GM19324 (cell line): ENCODE measurements around the gene VTI1B.
A peak's percentile ranks its signal among the peaks of the same experiment; 100 is the strongest.
"Not testable (repeated sequence)": the region's sequence is repeated elsewhere in the genome, so short reads cannot be mapped to it uniquely, and the experiment has no call there.

Experiments
- ATAC-seq: cut with Tn5 transposase; IDR thresholded peaks from one replicate; pipeline ENCODE4 v1.9.1; 2021; ENCODE audit warnings: mild to moderate bottlenecking, moderate library complexity; ENCODE audit not compliant: unreplicated experiment, low FRiP score

Gene VTI1B, protein sequence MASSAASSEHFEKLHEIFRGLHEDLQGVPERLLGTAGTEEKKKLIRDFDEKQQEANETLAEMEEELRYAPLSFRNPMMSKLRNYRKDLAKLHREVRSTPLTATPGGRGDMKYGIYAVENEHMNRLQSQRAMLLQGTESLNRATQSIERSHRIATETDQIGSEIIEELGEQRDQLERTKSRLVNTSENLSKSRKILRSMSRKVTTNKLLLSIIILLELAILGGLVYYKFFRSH

DNA sequence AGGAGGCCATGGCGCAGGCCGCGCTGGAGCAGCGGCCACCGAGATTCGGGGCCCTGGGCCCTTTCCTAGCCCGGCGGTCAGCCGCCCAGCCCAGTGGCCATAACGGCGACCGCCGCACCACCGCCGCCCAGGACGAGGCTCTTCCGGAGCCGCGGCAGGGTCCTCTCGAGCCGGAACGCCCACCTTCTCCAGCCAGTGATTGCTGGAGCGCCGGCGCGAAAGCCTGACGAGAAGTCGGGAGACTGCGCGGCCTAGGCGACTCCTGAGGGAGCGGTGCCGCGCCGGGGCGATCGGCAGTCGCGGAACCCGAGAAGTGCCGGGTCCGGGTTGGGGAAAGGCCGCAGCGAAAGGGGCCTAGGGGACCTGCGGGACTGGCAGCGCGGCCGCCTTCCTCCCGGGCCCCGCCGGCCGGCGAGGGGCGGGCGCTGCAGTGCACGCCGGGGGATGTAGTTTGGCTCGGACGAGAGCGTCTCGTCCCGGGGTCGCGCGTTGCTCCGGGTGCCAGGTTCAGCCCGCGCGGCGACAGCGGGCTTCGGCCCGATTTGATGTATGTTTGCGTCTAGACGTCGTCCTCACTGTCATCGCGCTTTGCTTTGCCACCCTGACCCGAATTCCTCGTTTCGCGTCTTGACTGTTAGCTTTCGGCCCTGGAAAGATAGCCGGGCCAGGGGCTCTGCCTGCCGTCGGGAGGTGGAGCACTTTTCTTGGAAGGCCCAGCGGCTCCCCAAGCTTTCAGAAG lies at the start of gene VTI1B:
Gene VTI1B, minus strand, starts transcription at position 153 of the 739 bp plus-strand sequence. Its CDS starts 143 bp downstream, at position 10.
- peak; percentile 94 for ATAC-seq

GRCh38 chr14:67722293-67722692 lies 47.9 kb upstream of the VTI1B start:
- ATAC-seq: no peak

DNA sequence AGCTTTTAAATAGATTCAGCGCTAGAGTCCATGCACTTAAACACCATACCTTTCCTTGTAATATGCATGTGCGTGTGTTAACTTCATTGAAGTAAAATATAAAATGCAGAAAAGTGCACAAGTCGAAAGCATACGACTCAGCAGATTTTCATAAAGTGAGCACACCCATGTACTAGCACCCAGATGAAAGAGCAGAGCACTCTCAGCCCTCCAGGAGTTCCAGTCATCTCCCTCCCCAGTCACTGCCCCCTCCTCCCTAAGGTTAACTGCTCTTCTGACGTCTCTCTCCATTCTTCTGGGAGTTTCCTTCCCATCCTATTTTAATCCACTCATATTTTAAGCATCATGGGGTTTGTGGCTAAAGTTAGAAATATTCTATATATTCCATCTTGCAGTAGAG lies 47.4 kb upstream of the VTI1B start:
- no peak for ATAC-seq

DNA sequence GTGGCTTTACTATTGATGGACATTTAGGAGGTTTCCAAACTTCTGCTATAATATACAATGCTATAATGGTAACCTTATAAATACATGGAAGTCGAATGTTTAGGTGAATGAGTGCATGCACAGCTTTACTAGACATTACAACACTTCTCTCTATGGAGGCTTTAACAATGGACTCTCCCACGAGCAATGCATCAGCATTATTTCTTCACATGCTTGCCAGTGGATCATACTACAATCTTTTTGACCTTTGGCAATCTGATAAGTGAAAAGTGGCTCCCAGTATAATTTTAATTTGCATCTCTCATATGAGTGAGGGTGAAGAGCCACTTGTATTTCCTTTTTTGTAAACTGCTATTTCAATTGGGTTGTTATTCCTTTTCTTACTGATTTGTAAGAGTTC lies 45.4 kb upstream of the VTI1B start:
- no peak for ATAC-seq

GRCh38 chr14:67719385-67719784 lies 45.0 kb upstream of the VTI1B start:
- not testable (repeated sequence) for ATAC-seq

- ATAC-seq: no peak
Observed at GRCh38 chr14:67718265-67718664, 43.8 kb upstream of the VTI1B start.

DNA sequence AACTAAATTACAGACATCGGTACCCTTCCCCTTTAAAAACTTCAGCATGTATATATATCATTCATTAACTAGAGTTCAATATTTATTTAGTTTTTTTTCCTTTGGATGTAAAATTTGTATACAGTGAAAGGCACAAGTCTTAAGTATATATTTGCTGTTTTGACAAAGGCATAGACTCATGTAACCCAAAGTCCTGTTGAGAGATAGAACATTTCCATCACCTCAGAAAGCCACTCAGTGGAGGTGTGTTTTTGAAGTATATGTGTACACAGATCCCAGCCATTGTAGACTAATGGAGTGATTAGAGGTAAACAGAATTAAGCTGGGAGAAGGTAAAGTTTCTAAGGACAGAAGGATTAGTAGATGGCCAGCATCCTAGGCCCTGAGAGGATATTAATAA lies 42.6 kb upstream of the VTI1B start:
- ATAC-seq: no peak

DNA sequence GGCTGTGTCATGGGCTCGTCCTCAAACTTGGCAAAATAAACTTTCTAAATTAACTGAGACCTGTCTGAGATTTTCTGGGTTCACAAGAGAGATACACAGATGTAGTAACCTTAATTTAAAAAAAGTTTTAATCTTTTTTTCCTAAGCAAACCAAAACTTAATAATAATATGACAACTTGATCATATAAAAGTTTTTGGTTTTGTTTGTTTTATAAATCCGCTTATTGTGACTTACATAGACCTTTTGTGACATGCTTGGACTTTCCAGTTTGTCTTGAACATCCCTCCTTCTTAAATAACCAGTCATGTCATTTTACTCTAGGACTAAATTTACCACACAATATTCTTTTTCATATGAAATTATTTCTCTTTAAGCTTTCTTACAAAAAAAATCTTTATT lies 35.8 kb upstream of the VTI1B start:
- no peak for ATAC-seq

DNA sequence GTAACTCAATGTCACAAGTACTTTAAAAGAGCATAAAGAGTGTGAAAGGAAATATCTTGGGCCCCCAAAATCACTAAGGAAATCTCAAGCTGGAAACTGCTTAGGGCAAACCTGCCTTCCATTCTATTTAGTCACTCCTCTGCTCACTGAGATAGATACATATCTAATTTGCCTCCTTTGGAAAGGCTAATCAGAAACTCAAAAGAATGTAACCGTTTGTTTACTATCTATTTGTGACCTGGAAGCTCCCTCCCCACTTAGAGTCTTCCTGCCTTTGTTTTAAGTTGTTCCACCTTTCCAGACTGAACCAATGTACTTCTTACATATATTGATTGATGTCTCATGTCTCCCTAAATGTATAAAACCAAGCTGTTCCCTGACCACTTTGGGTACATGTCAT lies 35.4 kb upstream of the VTI1B start:
- not testable (repeated sequence) for ATAC-seq

- ATAC-seq: not testable (repeated sequence)
Observed at GRCh38 chr14:67709346-67709745, 34.9 kb upstream of the VTI1B start.

GRCh38 chr14:67705211-67705610 lies 30.8 kb upstream of the VTI1B start:
- no peak for ATAC-seq

DNA sequence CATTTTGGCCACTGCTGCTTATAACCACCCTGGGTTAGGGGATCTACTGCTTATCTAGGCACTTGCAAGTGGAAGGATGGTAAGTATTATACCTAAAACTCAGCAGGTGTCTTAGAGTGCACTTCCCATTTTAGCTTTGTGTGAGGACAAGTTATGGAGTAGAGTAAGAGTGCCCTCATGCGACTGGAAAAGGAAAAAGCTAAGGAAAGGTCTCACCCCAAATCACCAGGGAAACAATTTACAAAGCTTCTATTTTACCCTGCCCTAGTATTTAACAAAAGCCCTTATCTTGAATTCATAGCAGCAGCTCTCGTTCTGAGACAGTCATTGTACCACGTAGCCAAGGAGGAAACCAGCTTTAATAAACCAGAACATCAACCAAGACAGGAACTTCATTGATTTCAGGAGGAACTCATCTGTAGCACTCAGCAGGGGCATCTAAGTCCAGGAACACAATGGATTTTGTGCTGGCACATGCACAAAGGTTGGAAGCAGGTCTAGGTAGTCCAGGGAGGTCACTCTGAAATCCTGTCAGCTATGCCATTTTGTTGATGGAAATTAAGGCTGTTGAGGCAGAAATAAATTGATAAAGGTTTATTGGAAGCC lies 30.2 kb upstream of the VTI1B start:
- ATAC-seq: no peak

DNA sequence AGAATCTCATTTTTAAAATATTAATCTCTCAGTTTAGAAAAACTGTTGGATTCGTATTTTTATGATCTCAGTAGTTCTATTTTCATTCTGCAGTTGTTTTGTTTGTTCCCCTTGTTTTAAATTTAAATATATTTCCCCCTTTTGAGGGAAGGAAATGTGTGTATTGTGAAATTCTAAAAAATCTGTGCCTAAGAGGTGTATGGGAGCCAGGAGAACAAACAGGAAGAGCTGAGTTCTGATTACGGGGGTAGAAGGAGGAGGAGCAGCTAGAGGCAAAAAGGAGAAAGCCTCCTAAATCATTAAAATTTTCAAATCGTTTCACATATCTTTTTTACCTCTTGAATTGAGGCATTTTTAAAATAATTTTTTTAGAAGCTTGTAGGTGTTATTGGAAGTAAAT lies 29.6 kb upstream of the VTI1B start:
- no peak for ATAC-seq

DNA sequence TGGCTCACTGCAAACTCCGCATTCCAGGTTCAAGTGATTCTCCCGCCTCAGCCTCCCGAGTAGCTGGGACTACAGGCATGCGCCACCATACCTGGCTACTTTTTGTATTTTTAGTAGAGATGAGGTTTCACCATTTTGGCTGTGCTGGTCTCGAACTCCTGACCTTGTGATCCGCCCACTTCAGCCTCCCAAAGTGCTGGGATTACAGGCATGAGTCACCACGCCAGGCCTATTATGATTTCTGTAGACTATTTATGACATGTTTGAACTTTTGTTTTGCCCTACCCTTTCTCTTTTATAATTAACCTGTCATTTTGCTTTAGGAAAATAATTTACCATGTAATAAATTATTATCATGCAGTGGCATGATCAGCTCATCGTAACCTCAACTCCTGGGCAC lies 27.1 kb upstream of the VTI1B start, which contains the start of gene RDH12:
Gene RDH12, plus strand, starts transcription at position 395 of the 400 bp plus-strand sequence. CDS start 20,757 bp downstream, outside the sequence.
- ATAC-seq: not testable (repeated sequence)

DNA sequence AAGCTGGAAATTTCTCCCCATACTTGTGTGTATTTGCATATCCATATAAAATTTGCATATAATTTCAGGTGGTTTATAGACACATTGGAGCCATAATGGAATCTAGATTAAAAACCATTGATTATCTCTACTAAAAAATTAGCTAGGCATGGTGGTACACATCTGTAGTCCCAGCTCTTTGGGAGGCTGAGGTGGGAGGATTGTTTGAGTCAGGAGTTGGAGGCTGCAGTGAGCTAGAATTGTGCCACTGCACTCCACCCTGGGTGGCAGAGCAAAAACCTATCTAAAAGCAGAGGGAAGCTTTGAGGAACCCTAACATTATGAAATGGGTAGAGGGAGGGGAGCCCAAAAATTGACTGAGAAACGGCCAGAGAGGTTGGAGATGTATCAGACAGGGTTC lies 23.7 kb upstream of the VTI1B start:
- ATAC-seq: no peak

DNA sequence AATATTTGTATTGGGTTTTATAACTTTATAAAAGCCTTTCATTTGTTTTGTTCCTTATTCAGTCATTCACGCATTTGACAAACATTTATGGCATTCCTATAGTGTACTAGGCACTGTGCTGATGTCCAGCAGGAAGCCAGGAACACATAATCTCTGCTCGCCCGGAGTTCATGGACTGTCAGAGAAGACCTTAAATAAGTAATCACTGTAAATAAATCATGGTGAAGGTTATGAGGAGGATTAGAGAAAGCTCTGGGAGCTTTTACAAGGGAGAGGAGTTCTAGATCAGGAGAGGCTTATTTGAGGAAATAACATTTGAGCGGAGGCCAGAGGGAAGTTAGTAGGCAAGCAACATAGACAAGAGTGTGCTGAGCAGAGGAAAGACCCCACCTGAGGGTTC lies 22.6 kb upstream of the VTI1B start:
- no peak for ATAC-seq

DNA sequence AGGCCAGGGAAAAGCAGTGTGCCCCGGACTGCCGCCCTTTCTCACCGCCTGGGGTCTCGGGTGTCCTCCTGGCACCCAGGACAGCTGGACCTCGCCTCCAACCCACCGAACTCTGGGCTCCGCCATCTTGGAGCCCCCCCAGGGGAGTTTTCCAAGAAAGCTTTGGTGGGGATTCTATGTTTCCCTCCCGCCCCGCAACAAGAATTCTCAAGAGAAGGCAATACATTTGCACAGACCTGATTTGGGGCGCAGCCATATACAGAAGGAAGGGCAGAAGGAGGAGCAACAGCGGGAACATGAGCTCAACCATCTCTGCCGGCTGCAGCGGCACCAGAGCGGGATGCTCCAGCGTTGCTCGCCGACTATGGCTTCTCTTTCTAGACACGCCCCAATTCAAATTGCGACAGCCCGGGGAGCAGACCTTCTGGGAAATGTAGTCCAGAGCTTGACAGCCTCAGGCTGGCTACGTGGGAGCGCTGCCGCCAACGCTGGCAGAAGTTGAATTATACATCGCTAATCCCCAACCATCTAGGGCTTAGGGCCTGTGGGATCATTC lies 21.0 kb upstream of the VTI1B start, which contains the start of gene RDH11:
Gene RDH11, minus strand, starts transcription at position 371 of the 556 bp plus-strand sequence. Its CDS starts 61 bp downstream, at position 310.
- ATAC-seq: peak; percentile 81

DNA sequence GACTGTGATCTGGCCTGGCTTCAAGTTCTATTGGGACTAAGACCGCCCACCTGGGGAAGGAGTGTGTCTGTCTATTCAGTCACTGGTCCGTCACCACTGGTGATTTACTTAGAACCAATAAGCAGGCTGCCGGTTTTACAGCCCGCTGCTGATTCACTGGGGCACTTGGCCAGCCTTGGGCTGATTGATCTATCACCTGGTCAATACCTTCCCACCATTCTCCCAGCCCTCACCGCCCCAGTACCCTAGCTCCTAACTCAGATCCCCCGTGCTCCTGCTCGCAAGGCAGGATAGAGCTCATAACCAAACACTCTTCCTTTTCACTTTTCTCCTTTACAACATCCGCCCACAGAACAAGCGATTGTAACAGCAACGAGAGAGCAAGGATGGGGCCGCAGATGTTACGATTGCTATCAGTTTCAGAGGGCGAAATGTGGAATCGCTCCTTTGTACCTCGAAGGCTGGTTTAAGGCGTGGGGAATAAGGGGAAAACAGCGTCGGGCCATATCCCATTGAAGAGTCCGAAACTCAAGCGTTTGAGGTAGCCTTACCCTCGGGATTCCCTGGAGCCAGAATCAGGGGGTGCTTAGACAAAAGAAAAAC lies 20.5 kb upstream of the VTI1B start:
- peak; percentile 79 for ATAC-seq

DNA sequence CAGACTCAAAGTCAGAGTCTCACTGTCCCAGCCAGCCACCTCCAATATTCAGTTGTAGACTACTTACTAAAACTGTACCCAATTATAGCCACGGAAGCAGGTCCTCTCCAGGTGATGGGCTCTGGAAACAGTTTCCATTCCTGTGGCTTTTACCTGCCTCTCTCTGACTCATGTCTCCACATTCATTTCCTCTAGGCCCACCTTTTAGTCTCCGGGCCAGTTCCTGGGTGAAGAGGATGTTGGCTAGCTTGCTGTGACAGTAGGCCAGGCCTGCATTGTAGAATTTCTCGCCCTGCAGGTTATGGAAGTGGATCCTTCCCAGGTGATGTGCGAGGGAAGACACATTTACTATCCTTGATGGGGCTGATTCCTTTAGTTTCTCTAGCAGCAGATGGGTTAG lies 15.6 kb upstream of the VTI1B start:
- ATAC-seq: no peak

GRCh38 chr14:67683842-67684241 lies 9.4 kb upstream of the VTI1B start:
- ATAC-seq: no peak

- ATAC-seq: no peak
Observed at GRCh38 chr14:67680941-67681340, 6.5 kb upstream of the VTI1B start.
